M059J (cell line): ENCODE measurements around the gene PLCH2. TPM values are rescaled to one million over a fixed set of nuclear protein-coding genes. Genes with fewer than 3 reads are reported as not detected.

Experiments
- DNase-seq: peaks from one replicate; pipeline ENCODE4 v3.0.0-alpha.2; 2012; ENCODE audit warnings: low read depth
- total RNA-seq: library from RNA; depleted of rRNA; stranded (reverse); fragments of >200 nt; shearing (Covaris generic); gene quantifications from 2 replicates; pipeline ENCODE4 v1.2.3, GENCODE V29; 2014

PLCH2 gene
- total RNA-seq, 1 experiment from 2014 or later, result not detected

- no peak for DNase-seq
These were observed 25.1 kb downstream of the PLCH2 start for GRCh38 chr1:2501041-2501819.

DNA sequence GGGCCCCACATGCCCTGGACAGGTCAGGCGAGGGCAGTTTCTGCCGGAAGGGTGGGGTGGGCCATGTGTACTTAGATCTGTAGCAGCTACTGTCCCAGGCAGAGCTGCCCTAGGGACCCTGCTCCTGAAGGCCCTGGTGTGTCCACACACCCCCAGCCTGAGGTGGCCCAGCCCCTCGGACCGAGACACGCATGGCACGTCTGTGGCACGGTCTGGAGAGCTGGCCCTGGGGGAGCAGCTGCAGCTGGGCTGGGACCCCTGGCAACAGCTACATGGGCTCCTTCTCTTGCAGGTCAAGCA lies 25.7 kb downstream of the PLCH2 start:
- DNase-seq, result no peak

GRCh38 chr1:2502210-2502609 lies 26.1 kb downstream of the PLCH2 start:
- DNase-seq, result no peak

- no peak for DNase-seq
These were observed 26.8 kb downstream of the PLCH2 start for GRCh38 chr1:2502661-2503553.

DNA sequence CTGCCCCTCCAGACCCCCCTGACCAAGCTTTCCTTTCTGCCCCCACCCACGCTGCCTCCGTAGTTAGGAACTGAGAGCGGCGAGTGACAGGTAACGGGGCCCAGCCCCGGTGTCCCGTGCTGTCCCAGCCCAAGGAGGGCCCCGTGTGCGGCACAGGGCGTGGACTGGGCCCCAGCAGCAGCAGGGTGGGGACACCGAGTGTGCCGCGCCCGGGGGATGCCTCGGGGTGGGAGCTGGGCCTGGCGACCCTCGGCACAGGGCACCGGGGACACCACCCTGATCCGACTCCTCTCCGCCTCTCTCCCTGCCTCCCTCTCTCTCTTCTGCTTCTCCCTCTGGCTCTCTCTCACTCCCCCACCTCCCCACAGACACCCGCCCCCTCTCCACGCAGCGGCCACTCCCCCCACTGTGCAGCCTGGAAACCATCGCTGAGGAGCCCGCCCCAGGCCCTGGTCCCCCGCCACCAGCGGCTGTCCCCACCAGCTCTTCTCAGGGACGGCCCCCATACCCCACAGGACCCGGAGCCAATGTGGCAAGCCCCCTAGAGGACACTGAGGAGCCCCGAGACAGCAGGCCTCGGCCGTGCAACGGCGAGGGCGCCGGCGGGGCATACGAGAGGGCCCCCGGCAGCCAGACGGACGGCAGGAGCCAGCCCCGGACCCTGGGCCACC lies 27.6 kb downstream of the PLCH2 start:
- no peak for DNase-seq

DNA sequence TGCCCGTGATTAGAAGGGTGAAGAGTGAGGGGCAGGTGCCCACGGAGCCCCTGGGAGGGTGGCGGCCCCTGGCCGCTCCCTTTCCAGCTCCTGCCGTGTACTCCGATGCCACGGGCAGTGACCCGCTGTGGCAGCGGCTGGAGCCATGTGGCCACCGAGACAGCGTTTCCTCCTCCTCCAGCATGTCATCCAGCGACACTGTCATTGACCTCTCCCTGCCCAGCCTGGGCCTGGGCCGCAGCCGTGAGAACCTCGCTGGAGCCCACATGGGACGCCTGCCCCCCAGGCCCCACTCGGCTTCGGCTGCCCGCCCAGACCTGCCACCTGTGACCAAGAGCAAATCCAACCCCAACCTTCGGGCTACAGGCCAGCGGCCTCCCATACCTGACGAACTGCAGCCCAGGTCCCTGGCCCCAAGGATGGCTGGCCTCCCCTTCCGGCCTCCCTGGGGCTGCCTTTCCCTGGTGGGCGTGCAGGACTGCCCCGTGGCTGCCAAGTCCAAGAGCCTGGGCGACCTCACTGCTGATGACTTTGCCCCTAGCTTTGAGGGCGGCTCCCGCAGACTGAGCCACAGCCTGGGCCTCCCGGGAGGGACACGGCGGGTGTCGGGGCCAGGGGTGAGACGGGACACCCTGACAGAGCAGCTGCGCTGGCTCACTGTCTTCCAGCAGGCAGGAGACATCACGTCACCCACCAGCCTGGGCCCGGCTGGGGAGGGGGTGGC lies 28.3 kb downstream of the PLCH2 start:
- DNase-seq, result no peak

GRCh38 chr1:2504949-2505272 lies 28.8 kb downstream of the PLCH2 start:
- DNase-seq, result no peak

DNA sequence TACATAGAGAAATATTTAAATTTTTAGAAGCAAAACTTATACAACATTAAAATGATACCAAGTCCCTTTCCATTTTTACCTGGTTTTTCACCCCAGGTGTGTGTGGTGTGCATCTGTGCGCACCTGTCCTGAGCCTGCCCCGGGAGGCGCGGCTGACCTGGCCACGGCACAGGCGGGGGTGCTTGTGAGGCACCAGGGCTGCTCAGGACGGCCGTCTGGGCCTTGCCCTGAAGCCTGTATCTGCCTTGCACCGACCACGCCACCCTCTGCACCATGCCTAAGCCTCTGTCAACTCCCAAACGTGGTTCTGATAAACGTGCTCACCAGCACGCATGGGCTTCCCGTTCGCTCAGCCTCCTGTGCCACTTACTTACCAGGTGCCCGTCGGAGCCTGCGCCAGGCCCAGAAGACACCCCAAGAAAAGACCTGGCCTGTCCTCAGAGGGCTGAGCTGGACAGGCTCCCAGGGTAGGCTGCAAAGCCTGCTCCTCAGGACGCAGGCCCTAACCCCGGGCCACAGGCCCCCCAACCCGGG lies 29.4 kb downstream of the PLCH2 start:
- no peak for DNase-seq

DNA sequence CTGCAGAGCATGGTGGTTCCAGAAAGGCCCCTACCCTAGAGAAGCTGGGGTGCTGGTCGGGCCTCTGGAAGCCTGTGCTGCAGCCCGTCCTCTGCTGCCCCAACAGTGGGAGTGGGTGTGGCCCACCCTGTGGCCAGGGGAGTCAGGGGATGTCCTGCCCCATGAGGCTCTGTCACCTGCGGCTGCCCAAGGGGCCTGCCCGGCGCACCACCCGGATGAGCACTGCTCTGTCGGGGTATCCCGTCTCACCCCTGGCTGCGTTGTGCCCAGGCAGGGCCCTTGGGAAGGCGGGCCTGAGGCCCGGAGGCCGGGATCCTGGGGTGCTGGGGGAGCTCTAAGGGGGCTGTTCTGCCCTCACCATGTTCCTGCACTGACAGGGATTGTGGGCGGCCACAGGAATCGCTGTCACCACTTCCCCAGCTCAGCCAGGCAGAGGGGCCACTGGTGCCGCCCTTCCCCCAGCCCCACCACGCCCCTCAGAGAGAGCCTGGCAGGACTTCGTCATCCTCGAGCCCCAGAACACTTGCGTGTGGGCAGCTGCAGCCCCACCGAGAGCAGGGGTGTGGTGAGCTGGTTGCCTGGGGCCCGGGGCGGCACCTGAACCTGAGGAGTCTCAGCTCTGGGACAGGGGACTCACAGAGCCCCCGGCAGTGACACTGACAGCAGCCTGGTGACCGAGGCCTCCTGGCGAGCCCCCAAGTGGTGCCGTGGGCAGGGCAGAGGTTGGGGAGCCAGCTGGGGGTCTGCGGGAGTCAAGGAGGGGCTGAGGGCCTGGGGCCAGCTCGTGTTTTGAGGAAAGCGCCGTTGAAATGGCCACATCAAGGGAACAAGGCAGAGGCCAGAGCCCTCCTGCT lies 30.1 kb downstream of the PLCH2 start:
- no peak for DNase-seq

DNA sequence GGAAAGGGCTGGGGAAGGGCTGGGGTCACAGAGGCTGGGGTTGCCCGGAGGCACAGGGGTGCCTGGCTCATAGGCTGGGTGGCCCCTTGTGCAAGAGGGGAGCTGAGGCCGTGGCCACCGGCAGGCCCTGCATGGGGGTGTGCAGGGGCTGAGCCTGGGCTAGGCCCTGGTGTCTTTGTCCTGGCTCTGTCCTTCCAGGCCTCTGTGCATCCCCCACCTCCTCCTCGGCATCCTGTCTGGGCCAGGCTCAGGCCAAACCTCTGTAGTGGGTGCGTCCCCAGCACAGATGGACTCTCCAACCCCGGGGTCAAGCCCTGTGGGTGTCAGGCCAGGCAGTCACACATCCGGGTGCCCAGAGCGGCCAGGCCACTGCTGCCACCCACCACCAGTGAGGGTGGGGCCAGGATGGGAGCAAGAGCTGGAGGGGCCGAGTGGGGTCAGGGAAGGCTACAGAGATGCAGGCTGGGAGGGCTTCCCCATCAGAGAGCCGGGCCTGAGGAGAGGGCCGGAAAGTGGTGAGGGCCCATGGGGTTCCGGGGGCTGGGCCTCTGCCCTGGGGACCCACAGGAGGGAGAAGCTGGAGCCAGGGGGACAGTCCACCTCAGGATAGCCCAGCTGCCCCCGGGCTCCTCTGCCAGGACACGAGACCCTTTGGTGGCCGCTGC lies 30.9 kb downstream of the PLCH2 start:
- no peak for DNase-seq

GRCh38 chr1:2507744-2508155 lies 31.7 kb downstream of the PLCH2 start:
- DNase-seq, result no peak

DNA sequence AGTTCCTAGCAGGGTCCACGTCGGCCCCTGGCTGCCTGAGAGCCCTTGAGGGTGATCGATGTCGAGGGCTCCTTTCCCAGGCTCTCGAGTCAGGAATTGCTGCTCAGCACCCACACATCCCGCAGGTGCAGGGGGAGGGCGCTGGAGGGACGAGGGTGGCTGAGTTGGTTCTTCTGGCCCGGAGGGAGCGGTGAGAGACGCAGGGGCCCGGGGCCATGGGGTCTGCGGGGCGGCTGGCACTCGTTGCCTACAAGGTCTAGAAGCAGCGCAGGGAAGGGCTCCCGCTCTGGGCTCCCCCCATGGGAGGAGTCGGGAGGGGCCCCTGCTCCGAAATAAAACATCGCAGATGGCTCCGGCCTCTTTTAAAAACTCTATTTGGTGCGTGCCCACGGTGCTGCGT lies 32.1 kb downstream of the PLCH2 start:
- no peak for DNase-seq

GRCh38 chr1:2508751-2509150 lies 32.7 kb downstream of the PLCH2 start:
- no peak for DNase-seq

- no peak for DNase-seq
These were observed 33.5 kb downstream of the PLCH2 start for GRCh38 chr1:2509589-2509988.

GRCh38 chr1:2510366-2511155 lies 34.5 kb downstream of the PLCH2 start:
- DNase-seq, result no peak

DNA sequence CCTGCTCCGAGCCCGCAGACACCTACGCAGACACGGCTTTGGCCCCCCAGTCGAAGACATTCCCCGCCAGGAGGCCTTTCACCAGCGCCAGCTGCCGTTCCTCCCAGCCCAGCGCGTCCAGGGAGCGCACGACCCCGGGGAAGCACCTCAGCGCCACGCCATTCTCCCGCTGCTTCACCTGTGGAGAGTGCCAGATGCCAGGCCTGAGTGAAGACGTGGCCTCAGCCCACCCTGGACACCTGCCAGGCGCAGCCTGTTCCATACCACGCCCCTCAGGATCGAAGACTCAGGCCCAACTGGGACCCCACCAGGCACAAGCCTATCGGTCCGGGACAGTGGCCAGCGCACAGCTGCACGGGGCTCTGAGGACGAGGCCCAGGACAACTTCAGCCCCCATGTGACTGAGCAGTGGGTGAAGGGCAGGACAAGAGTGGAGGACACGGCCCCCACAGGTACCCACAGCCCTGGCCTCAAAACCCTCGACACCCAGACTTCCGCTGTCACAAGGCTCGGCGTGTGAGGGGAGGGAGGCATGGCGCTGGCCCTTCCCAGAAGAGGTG lies 36.9 kb downstream of the PLCH2 start:
- DNase-seq, result no peak

- DNase-seq, result no peak
These were observed 38.0 kb downstream of the PLCH2 start for GRCh38 chr1:2513939-2514652.
